Panc1 (cell line): ENCODE results near the gene ZNF516. TPM values are rescaled to one million over a fixed set of nuclear protein-coding genes. Genes with fewer than 3 reads are reported as not detected.

ENCODE experiments used
- ATAC-seq: fragments of 200-7000 bp; cut with Tn5 transposase; 2 replicates; pipeline ENCODE4 v1.9.1; 2020; ENCODE audit warnings: mild to moderate bottlenecking, moderate library complexity
- BruUV-seq: library from RNA; stranded (reverse); fragments of 400-500 nt; replicated peaks from 2 replicates; lab custom pipeline; 2021; lab: Mats Ljungman, UMichigan
- CTCF ChIA-PET: fragments of 300-600 bp; sonication (Branson Sonifier 250); formaldehyde crosslinking; loops from one replicate; lab custom pipeline; 2022; ENCODE audit warnings: antibody characterized with exemption; lab: Charles Lee
- POLR2A ChIA-PET: fragments of 300-600 bp; sonication (Branson Sonifier 250); formaldehyde crosslinking; loops from one replicate; lab custom pipeline; 2022; ENCODE audit warnings: antibody characterized with exemption; lab: Charles Lee
- DNase-seq: peaks from one replicate; pipeline ENCODE4 v3.0.0-alpha.2; 2010; ENCODE audit warnings: low read depth, low spot score
- H3K27ac ChIP-seq: 2 replicates; pipeline ENCODE4 v1.5.1; 2011; ENCODE audit warnings: mild to moderate bottlenecking, low read length, inconsistent platforms
- H3K27me3 ChIP-seq: fragments of 200-500 bp; sonication (Bioruptor generic); 2 replicates; pipeline ENCODE4 v1.6.0; 2014; ENCODE audit warnings: low read length, inconsistent platforms; ENCODE audit not compliant: control insufficient read depth, insufficient read depth
- H3K36me3 ChIP-seq: fragments of 200-500 bp; sonication (Bioruptor generic); 2 replicates; pipeline ENCODE4 v1.5.1; 2014; ENCODE audit warnings: inconsistent platforms, mild to moderate bottlenecking, low read length, moderate library complexity; ENCODE audit not compliant: control insufficient read depth, insufficient read depth
- H3K4me1 ChIP-seq: 2 replicates; pipeline ENCODE4 v1.5.1; 2011; ENCODE audit warnings: inconsistent platforms, mild to moderate bottlenecking, low read length, moderate library complexity; ENCODE audit not compliant: control insufficient read depth, insufficient read depth
- H3K4me3 ChIP-seq, 2 experiments: 2 replicates each; pipeline ENCODE4 v1.5.1; 2011 to 2012; ENCODE audit warnings: low read depth in 2 of 2, low read length in 2 of 2, mild to moderate bottlenecking in 2 of 2, inconsistent platforms in 1 of 2, moderate library complexity in 1 of 2
- H3K9me3 ChIP-seq: fragments of 200-500 bp; sonication (Bioruptor generic); 2 replicates; pipeline ENCODE4 v1.5.1; 2014; ENCODE audit warnings: low read depth, mild to moderate bottlenecking, inconsistent platforms, low read length, moderate library complexity; ENCODE audit not compliant: control insufficient read depth, insufficient read depth
- CTCF ChIP-seq: fragments of 450-650 bp; IDR thresholded peaks from 2 replicates; pipeline ENCODE4 v1.5.1; 2017; ENCODE audit warnings: mild to moderate bottlenecking
- POLR2AphosphoS5 ChIP-seq: IDR thresholded peaks from 2 replicates; pipeline ENCODE4 v1.6.1; 2012; ENCODE audit warnings: mild to moderate bottlenecking, low read depth, low read length, moderate library complexity
- REST ChIP-seq, 2 experiments: IDR thresholded peaks; 2 replicates each; pipeline ENCODE4 v1.6.1; 2011 to 2012; ENCODE audit warnings: low read depth in 2 of 2, control low read depth in 1 of 2, low read length in 1 of 2, mild to moderate bottlenecking in 1 of 2, moderate library complexity in 1 of 2; ENCODE audit not compliant: insufficient read depth in 1 of 2
- SIN3A ChIP-seq: IDR thresholded peaks from 2 replicates; pipeline ENCODE4 v1.6.1; 2012; ENCODE audit warnings: low read depth, mild to moderate bottlenecking, low read length, moderate library complexity, borderline replicate concordance; ENCODE audit not compliant: insufficient read depth
- TCF7L2 ChIP-seq: IDR thresholded peaks from 2 replicates; pipeline ENCODE4 v1.6.1; 2011; ENCODE audit warnings: mild to moderate bottlenecking, low read depth, low read length, inconsistent platforms
- in situ Hi-C: cut with HindIII; loops from 2 replicates; pipeline ENCODE4 v1.10.0; 2016; ENCODE audit warnings: low sequenced_read_pairs, low pct_unique_long_range_greater_than_20kb
- intact Hi-C: fragments of 100-400 bp; cut with micrococcal nuclease; formaldehyde crosslinking; loops from one replicate; pipeline ENCODE4 v1.10.0; 2022; ENCODE audit not compliant: unreplicated experiment
- total RNA-seq: library from RNA; stranded (reverse); gene quantifications from one replicate; pipeline ENCODE4 v1.2.1, GENCODE V29; 2021; ENCODE audit not compliant: unreplicated experiment

ZNF516 gene
- total RNA-seq, 1 experiment from 2014 or later, result 28.6 TPM

- ATAC-seq (no peak), DNase-seq (no peak)
- H3K27me3 ChIP-seq, result peaks cover 21% of the 10 kb centered on the region
- H3K9me3 ChIP-seq, result no peaks in the 10 kb centered on the region
- no peak for TF ChIP-seq CTCF
- TF ChIP-seq POLR2AphosphoS5, result no peak
- TF ChIP-seq REST (IDR thresholded peaks at IDR 0.05; ENCODE audit: insufficient read depth in 1 of 2, low read depth in 2 of 2, low read length in 1 of 2), result no peak
- ChIA-PET POLR2A (no interaction called here), CTCF (no interaction called here)
- H3K4me3 ChIP-seq, result no peak overlapping the region
- intact Hi-C loops (no loop called here), in situ Hi-C loops (no loop called here)
- H3K4me1 ChIP-seq, result no peaks in the 10 kb centered on the region
- no peak overlapping the region for H3K27ac ChIP-seq
- H3K36me3 ChIP-seq, result no peaks in the 10 kb centered on the region
- no TSS peak for BruUV-seq
These were observed 19.5 kb upstream of the ZNF516 start for GRCh38 chr18:76514573-76514972.

GRCh38 chr18:76507830-76508385 is 12.9 kb upstream of the ZNF516 start:
- no peak for TF ChIP-seq POLR2AphosphoS5
- no peak for TF ChIP-seq SIN3A
- TF ChIP-seq REST (IDR thresholded peaks at IDR 0.05; ENCODE audit: insufficient read depth in 1 of 2, low read depth in 2 of 2, low read length in 1 of 2), result no peak
- TF ChIP-seq CTCF, result no peak
- TF ChIP-seq TCF7L2, result no peak
- BruUV-seq, result no TSS peak
- DNase-seq (no peak), ATAC-seq (0 out of 2 replicates have a peak, but pooled peaks have one; percentile 56)
- CTCF ChIA-PET, result no interaction called here
- Histone ChIP-seq H3K27me3 (no peaks in the 10 kb centered on the region; the same call in 1 of the 2 replicates), H3K4me3 (no peak overlapping the region), H3K9me3 (no peaks in the 10 kb centered on the region), H3K4me1 (no peaks in the 10 kb centered on the region), H3K27ac (no peak overlapping the region), H3K36me3 (no peaks in the 10 kb centered on the region)
- POLR2A ChIA-PET, result no interaction called here
- in situ Hi-C loops, result no loop called here
- intact Hi-C loops, result no loop called here
